Inflammatory macrophage treated with lipopolysaccharide for 4 hours (primary cell): ENCODE measurements around the gene DDX50.
"Not testable (repeated sequence)": the region's sequence is repeated elsewhere in the genome, so short reads cannot be mapped to it uniquely, and the experiment has no call there.

Source experiments
- DNase-seq: peaks from one replicate; pipeline ENCODE4 v3.0.0-alpha.2; 2020

DDX50 gene

DNA sequence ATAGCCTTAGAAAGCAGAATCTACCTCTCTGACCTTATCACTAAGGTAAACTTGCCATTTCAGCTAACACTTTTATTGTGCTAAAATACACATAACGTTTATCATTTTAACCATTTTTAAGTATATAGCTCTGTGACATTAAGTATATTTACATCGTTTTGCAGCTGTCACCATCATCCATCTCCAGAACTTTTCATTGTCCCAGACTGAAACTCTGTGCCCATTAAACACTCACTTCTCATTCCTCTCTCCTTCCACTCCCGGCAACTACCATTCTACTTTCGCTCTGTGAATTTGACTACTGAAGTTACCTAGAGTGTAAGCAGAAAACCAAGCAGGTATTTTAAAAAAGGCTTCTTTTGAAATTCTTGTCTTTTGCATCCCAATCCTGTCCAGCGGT, 1.3 kb downstream of the DDX50 start:
- DNase-seq: no peak

DNA sequence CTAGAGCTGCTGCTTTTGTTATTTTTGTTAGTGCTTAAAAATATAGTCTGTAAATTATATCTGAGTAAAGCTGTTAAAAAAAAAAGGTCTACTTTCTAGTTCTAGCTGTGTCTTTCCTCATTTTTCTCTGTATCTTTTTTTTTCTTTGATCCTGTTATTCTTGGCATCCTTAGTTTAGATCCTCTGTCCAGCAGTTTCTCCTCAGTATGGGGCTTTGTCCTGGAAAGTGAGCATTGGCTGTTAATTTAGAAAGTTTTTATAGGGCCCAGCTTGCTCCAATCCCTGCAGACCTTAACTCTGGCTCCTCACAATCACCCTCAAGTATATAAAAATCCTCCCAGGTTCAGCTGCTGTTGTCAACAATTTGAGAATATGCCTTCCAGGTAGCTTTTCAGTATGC, 23.5 kb downstream of the DDX50 start:
- DNase-seq: no peak

DNA sequence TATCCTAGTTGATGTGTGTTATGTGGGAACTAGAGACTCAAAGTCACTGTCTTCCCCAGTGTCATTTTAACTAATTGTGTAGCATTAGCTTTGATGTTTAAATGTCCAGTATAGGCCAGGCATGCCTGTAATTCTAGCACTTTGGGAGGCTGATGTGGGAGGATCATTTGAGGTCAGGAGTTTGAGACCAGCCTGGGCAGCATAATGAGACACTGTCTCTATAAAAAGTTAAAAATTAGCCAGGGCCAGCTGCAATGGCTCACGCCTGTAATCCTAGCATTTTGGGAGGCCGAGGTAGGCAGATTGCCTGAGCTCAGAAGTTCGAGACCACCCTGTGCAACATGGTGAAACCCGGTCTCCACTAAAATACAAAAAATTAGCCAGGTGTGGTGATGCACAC, 24.4 kb downstream of the DDX50 start:
- DNase-seq: no peak

DNA sequence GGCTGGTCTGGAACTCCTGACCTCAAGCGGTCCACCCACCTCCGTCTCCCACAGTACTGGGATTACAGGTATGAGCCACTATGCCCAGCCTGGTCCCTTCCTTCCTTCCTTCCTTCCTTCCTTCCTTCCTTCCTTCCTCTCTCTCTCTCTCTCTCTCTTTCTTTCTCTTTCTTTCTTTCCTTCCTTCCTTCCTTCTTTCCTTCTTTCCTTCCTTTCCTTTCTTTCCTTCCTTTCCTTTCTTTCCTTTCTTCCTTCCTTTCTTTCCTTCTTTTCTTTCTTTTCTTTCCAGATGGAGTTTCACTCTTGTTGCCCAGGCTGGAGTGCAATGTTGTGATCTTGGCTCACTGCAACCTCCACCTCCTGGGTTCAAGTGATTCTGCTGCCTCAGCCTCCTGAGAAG, 28.0 kb downstream of the DDX50 start:
- DNase-seq: not testable (repeated sequence)

DNA sequence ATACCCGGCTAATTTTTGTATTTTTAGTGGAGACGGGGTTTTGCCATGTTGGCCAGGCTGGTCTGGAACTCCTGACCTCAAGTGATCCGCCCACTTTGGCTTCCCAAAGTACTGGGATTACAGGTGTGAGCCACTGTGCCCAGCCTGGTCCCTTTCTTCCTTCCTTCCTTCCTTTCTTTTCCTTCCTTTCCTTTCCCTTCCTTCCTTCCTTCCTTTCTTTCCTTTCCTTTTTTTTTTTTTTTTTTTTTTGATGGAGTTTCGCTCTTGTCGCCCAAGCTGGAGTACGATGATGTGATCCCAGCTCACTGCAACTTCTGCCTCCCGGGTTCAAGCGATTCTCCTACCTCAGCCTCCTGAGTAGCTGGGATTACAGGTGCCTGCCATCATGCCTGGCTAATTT, 28.8 kb downstream of the DDX50 start:
- DNase-seq: not testable (repeated sequence)

DNA sequence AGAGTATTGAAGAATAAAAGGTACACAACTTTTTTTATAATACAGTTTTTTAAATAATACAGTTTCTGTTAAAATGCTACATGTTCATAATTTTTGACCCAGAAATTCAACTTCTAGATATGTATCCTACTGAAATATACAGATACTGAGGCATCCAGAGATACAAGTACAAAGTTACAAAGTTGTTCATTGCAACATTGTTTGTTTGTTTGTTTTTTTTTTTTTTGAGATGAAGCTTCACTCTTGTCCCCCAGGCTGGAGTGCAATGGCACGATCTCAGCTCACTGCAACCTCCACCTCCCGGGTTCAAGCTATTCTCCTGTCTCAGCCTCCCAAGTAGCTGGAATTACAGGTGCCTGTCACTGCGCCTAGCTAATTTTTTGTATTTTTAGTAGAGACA, 31.7 kb downstream of the DDX50 start:
- DNase-seq: not testable (repeated sequence)

DNA sequence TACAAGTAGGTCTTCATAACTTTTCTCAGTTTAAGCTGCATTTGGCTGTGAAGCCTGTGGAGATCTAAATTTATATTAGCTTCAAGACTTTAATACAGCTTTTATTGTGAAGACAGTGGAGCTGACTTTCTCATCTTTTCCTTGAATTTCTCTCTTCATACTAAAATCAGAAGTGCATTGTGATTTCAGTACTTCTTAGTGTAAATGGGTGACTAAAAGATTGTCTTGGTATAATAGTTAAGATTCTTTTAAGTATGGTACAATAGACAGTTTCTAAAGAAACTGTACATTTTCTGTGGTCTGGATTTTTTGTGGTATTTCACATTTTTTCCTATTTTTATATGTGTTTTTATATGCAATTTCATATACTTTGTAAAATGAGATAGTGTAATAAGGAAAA, 33.9 kb downstream of the DDX50 start:
- DNase-seq: no peak

DNA sequence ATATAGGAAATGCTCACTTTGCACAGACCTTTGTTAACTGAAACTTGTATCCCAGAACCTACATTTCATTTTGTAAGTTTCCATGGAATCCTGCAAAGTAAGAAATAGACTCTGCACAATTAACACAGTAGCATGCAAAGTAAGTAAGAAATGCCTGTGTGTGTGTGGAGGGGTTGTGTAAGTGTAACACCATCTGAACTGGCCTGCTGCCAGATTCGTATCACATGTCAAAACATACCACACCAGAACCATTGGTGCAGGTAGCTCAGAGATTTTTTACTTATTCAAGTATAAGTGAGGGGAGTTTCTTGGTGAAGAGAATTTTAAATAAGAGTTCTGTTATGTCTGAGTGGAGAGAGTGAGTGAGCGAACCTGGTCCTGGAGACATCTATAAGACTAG, 37.0 kb downstream of the DDX50 start:
- DNase-seq: no peak

DNA sequence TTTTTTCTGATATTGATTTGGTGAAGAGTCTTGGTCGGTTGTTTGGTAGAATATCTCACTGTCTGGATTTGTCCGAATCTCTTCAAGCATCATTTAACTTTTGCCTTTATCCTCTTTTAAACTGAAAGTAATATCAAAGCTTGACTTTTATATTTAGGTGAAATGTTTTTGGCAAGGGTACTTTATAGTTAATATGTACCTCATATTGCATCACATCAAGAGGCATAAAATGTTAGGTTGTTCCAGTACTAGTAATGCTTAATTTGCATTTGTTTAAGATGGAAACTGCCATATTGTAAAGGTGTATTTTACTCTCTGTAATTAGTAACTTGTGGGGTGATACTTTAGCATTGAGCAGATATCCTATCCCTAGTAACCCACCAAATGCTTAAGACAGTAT, 37.8 kb downstream of the DDX50 start:
- DNase-seq: no peak

DNA sequence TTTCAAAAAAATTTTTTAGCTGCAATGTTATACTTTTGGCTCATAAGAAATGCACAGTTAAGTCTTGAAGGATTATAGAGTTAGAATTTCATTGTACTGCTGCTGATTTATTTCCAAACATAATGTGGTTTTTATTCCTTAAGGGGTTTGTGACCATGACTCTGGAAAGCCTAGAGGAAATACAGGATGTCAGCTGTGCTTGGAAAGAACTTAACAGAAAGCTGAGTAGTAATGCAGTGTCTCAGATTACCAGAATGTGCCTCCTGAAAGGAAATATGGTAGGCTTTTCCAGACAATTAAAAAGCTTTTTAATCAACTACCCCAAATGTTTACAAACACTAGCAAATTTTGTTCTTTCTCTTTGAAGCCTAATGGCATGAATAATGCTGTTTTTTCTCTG, 39.8 kb downstream of the DDX50 start:
- not testable (repeated sequence) for DNase-seq

DNA sequence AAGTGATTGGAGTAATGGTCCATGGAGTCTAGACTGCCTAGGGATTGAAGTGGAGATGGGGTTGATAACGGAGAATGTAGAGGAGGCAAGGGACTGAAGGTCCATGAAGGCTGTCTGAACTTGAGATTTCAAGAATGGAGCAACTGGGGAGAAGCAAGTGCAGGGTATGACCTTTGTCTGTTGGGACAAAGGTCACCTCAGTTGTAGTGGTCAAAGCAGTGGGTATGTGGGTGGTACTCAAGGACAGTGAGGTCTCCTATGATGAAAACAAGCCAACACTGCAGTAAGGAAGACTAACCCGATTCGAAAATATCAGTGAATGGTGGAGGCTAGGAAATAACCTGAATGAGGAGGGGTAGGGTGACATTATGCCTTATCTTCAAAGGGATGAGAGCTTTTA, 49.5 kb downstream of the DDX50 start:
- DNase-seq: no peak

DNA sequence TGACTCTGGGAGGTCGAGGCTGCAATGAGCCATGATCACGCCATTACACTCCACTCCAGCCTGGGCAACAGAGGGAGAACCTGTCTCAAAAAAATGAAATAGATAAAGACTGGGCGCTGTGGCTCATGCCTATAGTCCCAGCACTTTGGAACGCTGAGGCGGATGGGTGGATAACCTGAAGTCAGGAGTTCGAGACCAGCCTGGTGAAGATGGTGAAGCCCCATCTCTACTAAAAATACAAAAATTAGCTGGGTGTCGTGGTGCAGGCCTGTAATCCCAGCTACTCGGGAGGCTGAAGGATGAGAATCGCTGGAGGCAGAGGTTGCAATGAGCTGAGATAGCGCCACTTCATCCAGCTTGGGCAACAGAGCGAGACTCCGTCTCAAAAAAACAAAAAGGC, 53.8 kb downstream of the DDX50 start:
- DNase-seq: no peak

DNA sequence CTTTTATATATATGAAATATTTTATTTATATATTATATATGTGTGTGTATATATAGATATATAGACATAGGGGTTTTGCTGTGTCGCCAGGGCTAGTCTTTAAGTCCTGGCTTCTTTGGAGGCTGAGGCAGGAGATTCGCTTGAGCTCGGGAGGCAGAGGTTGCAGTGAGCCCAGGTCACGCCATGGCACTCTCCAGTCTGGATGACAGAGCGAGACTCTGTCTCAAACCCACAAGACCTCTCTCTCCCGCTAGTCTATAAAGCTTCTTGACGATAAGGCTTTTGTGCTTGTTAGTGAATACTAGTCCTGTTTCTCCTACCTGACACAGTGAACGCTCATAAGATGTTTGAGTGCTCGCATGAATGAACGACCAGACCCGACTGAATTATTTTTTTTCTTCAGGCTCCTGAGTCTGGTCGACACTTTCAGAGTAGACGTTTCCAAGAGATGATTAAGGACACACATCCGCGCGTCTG, 54.3 kb downstream of the DDX50 start:
- DNase-seq: no peak

DNA sequence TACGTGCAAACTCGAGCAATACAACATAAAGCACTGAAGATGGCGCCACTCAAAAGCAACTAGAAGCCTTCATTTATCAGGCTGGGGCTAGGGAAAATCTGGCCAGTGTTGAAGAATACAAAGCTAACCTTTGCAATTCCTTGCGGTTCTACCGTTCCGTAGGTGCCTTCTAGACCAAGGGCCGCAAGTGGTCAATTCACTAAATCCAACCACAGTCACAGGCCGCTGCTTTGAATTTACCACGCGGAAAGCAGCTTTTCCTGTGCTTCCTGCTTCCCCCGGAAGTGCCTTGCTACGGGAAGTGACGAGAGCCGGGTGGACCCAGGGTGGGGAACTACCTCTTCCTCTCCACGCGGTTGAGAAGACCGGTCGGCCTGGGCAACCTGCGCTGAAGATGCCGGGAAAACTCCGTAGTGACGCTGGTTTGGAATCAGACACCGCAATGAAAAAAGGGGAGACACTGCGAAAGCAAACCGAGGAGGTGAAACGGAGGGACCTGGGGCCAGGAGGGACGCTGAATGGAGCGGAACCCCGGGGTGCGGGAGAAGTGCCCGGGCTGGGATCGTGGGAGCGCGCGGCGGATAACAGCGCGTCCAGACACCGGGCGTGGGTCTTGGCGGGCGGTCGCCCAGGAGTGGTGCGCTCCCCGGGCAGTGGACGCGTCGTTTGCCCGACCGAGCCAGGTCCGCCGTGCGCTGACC, 54.9 kb downstream of the DDX50 start, which contains the start of gene DDX21:
DDX21 (plus strand) TSS at position 339 of the 701 bp plus-strand sequence; CDS start at position 395, 56 bp downstream.
- peak; percentile 93 for DNase-seq

DNA sequence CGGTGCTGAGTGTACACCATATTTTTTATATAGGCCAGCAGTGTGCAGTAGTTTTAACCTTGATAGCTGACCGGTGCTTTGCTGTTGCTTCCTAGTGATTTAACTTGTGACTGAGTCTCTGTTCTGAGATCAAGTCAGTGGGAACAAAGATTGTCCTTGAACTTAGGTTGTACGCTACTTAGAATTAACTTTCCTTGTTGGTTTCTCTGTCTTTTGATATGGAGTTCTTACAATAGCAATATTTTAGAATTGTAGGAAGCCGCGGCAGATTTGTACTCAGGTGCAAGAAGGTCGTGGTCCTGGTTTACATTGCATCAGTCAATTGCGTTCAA, 56.1 kb downstream of the DDX50 start:
- no peak for DNase-seq

DNA sequence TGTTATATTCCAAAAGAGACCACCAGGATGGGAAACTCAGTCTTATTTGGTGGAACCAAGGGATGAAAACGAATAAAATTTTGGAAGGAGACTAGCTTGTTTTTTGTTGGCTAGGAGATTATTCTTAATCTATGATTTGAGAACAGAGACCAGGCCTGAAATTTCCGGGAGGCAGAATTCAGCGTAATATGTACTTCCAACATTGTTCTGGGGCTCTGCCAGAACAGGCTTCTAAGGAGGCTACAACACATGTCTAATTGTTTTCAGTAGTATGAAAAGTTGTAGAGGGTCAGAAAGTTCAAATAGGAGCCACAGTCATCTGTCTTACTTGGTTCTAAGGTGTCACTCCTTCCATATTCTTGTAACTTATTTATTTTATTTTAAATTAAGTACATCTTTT, 56.5 kb downstream of the DDX50 start:
- DNase-seq: no peak

DNA sequence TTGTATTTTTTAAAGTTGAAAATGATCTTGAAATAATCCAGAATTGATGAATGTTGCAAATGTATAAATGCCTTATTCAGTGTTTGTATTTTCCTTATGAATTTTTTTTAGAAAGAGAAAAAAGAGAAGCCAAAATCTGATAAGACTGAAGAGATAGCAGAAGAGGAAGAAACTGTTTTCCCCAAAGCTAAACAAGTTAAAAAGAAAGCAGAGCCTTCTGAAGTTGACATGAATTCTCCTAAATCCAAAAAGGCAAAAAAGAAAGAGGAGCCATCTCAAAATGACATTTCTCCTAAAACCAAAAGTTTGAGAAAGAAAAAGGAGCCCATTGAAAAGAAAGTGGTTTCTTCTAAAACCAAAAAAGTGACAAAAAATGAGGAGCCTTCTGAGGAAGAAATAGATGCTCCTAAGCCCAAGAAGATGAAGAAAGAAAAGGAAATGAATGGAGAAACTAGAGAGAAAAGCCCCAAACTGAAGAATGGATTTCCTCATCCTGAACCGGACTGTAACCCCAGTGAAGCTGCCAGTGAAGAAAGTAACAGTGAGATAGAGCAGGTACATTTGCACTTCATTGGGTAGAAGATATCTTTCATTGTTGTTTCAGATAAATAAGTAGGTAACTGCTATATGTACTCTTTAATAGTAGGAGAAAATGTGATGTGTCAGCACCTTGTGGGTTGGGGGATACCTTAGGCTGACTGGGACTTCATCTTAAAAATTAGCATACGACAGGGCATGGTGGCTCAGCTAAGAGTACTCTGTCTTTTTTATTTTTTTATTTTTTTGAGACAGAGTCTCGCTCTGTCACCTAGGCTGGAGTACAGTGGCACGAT, 58.8 kb downstream of the DDX50 start:
- DNase-seq: peak; percentile 5

DNA sequence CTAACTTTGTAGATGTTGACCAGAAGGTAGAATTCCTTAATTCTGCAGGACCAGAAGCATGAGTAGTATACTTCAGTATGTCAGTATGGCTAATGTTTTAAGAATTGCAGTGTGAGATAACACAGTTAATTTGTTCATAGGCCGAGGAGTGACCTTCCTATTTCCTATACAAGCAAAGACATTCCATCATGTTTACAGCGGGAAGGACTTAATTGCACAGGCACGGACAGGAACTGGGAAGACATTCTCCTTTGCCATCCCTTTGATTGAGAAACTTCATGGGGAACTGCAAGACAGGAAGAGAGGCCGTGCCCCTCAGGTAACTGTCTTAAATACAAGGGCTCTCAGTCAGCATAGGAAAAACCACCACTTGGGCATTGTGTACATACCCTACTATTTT, 62.0 kb downstream of the DDX50 start:
- no peak for DNase-seq

DNA sequence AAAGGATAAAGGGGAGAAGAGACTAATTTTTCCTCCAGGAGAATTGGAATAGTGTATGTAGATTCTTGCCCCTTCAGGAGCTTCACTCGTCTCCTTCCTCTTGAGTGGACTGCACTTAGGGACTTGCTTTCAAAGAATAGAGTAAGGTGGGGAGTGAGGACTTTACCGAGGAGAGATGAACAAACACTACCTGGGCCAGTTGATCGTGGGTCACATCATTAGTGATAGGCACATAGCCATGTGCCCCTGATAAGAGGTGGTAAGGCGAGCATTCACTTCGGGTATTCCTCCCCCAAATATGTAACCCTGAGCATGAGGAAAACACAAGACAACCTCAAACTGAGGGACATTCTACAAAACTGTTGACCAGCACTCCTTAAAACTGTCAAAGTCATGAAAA, 72.9 kb downstream of the DDX50 start:
- DNase-seq: no peak

DNA sequence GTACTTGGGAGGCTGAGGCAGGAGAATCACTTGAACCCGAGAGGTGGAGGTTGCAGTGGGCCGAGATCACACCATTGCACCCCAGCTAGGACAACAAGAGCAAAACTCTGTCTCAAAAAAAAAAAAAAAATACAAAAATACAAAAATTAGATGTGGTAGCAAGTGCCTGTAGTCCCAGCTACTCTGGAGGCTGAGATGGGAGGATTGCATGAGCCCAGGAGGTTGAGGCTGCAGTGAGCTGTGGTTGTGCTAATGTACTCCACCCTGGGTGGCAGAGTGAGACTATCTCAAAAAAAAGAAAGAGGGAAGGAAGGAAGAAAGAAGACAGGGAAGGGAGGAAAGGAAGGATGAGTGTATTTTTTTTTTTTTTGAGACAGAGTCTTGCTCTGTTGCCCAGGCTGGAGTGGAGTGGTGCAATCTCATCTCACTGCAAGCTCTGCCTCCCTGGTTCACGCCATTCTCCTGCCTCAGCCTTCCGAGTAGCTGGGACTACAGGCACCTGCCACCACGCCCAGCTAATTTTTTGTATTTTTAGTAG, 74.9 kb downstream of the DDX50 start:
- not testable (repeated sequence) for DNase-seq

DNA sequence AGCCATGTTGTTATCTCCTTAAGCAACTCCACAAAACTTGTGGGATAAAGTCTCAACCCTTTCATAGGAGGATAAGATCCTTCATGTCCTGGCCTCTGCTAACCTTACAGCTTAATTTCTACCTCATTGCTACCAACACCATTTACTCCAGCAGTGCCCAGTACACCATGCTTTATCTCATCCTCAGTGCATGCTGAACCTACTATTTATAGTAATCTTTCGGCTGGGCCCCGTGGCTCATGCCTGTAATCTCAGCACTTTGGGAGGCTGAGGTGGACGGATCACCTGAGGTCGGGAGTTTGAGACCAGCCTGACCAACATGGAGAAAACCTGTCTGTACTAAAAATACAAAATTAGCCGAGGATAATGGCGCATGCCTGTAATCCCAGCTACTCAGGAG, 78.6 kb downstream of the DDX50 start:
- not testable (repeated sequence) for DNase-seq

DNA sequence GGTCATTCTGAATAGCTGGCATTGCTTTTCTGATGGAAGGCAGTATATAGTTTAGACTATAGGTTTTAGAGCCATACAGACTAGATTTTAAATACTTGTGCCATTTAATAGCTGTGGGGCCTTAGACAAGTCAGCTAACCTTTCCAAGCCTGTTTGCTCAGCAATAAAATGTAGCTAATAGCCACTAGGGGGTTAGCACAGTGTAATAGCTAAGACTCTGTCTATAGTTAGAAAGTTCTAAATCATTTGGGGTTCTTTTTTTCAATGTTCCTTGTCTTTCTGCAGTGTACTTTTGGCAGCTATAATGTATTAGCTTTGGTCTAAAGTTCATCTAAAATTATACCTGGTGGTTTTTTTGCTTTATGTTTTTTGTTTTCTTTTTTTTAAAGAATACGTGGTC, 80.0 kb downstream of the DDX50 start:
- peak; percentile 10 for DNase-seq

DNA sequence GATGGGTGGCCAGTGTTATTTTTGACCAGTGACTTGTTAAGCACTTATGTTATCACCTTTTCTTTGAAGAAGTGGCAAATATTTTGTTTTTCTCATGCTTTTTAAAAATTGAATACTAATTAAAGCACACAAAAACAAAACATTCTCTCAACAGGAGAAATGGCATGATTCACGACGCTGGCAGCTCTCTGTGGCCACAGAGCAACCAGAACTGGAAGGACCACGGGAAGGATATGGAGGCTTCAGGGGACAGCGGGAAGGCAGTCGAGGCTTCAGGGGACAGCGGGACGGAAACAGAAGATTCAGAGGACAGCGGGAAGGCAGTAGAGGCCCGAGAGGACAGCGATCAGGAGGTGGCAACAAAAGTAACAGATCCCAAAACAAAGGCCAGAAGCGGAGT, 81.3 kb downstream of the DDX50 start:
- DNase-seq: no peak

DNA sequence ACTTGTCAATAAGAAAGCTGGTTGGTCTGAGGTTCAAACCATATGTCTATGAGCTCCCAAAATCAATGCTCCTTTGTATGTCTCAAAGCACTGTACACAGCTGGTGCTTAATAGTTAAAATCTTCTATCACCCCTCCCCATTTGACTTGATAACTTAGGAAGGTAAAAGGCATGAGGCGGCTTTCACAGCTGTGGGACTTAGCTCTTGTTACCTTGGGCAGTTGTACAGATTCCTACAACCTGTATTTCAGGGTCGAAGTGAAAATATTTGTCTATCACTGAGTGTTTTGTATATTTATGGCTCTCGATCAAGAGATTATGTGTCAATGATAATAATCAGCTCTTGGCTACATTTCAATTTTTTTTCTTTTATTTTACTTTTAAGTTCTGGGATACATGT, 86.5 kb downstream of the DDX50 start:
- DNase-seq: no peak
